ENCODE measurements around the gene TRIP13. TPM values are rescaled to one million over a fixed set of nuclear protein-coding genes. Genes with fewer than 3 reads are reported as not detected.

The TRIP13 gene
- total and polyA plus RNA-seq, 2 experiments from 2014 or later, result 10.4 to 12.4 TPM

DNA sequence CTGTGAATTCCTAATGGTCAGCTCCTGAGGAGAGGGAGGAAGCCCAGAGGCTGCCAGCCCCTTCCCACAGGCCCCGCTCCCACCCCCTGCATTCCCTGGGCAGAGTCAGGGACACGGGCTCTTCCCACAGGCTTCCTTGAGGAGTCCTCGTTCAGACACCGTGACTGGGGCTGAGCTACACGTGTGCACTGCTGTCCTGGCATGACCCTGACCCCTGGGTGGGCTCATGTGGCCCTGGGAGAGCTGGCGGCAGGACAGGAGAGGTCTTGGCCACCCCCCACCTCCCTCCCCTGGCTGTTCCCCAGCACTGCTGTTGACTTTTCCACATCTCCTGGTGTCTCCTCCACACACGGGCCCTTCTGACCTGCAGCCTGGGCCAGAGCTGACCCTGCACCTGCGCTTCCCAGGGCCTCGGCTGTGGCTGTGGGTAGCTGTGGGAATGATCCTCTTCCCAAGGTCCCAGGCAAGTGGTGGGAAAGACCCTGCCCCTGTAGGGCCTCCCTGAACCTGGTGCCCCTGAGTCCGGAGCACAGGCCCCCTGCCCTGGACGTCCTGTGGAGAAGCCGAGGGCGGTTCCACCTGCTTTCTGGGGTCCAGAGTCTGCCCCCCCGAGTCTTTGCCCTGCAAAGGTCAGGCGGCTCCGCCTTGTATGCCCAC, 59.4 kb downstream of the TRIP13 start:
- Histone ChIP-seq H3K27ac (no peak overlapping the region), H3K36me3 (no peaks in the 10 kb centered on the region), H3K4me1 (ENCODE audit: low read depth) (peaks cover 13% of the 10 kb centered on the region), H3K9me3 (ENCODE audit: low read depth) (no peaks in the 10 kb centered on the region), H3K4me3 (no peak overlapping the region), H3K27me3 (no peaks in the 10 kb centered on the region)
- DNase-seq (ENCODE audit: low read depth in 1 of 2, low spot score in 1 of 2), result no peak
- TF ChIP-seq CTCF (IDR thresholded peaks at IDR 0.05; ENCODE audit: low read depth, low read length), result no peak

GRCh38 chr5:952597-953271, 60.0 kb downstream of the TRIP13 start:
- no peak for TF ChIP-seq CTCF (IDR thresholded peaks at IDR 0.05; ENCODE audit: low read depth, low read length)
- no peaks in the 10 kb centered on the region for H3K27me3 ChIP-seq
- peak in 1 of 2 donors; percentile 17 for DNase-seq (ENCODE audit: low read depth in 1 of 2, low spot score in 1 of 2)
- H3K9me3 ChIP-seq (ENCODE audit: low read depth), result no peaks in the 10 kb centered on the region
- peaks cover 13% of the 10 kb centered on the region for H3K4me1 ChIP-seq (ENCODE audit: low read depth)
- no peaks in the 10 kb centered on the region for H3K36me3 ChIP-seq
- no peak overlapping the region for H3K4me3 ChIP-seq
- peak overlapping the region; percentile 34 for H3K27ac ChIP-seq

DNA sequence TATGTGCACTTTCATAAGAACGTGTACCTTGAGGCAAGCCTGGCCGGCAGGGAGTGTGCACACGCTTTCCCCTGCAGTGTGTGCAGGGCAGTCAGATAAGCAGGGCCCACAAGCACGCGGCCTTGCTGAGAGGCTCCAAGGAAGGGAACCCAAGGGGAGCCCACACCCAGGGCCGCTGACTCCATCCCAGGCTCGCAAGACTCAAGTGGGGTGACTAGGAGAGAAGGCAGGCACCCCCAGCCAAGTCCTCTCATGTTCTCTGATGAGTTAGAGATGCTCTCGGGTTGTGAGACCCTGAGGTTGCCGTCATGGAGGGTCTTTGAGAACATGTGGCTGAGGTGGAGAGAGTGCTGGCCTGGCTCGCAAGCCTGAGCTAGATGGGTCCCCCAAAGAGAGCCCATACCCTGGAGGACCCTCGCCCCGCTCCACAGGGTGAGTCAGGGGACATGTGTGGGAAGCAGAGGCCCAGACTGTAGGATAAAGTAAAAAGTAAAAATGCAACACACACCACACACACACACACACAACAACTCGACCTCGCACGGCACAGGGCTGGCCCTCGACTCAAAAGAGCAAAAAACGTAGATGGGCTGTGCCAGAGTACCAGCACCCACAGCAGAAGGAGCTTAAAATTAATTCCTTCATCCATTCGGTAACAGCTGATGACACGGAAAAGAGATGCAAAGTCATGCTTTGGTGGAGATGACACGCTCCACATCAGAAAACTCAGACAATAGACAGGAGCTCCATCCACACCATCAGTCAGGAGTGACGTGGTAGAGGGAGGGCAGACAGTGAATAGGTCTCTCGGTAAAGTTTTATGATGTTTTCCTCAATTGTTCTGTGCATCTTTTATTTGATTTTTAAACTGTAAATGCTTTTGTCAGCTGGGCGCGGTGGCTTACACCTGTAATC, 61.1 kb downstream of the TRIP13 start:
- Histone ChIP-seq H3K27me3 (no peaks in the 10 kb centered on the region), H3K36me3 (no peaks in the 10 kb centered on the region), H3K4me3 (no peak overlapping the region), H3K9me3 (ENCODE audit: low read depth) (no peaks in the 10 kb centered on the region), H3K4me1 (ENCODE audit: low read depth) (peaks cover 13% of the 10 kb centered on the region), H3K27ac (no peak overlapping the region)
- no peak for TF ChIP-seq CTCF (IDR thresholded peaks at IDR 0.05; ENCODE audit: low read depth, low read length)
- DNase-seq (ENCODE audit: low read depth in 1 of 2, low spot score in 1 of 2), result no peak

- Histone ChIP-seq H3K4me1 (ENCODE audit: low read depth) (peaks cover 13% of the 10 kb centered on the region), H3K36me3 (no peaks in the 10 kb centered on the region), H3K9me3 (ENCODE audit: low read depth) (no peaks in the 10 kb centered on the region), H3K4me3 (no peak overlapping the region), H3K27ac (no peak overlapping the region), H3K27me3 (no peaks in the 10 kb centered on the region)
- TF ChIP-seq CTCF (IDR thresholded peaks at IDR 0.05; ENCODE audit: low read depth, low read length), result no peak
- no peak for DNase-seq (ENCODE audit: low read depth in 1 of 2, low spot score in 1 of 2)
Measured at GRCh38 chr5:955886-956761, 63.4 kb downstream of the TRIP13 start.

All from cardiac muscle cell (in vitro differentiated cells and primary cell).